HG03159 (cell line): Measurements from ENCODE around the gene AKAP8.
"Not testable (repeated sequence)": the region's sequence is repeated elsewhere in the genome, so short reads cannot be mapped to it uniquely, and the experiment has no call there.

ENCODE experiments used
- ATAC-seq: cut with Tn5 transposase; IDR thresholded peaks from one replicate; pipeline ENCODE4 v1.9.1; 2021; ENCODE audit warnings: mild to moderate bottlenecking, moderate library complexity; ENCODE audit not compliant: unreplicated experiment

AKAP8 gene

DNA sequence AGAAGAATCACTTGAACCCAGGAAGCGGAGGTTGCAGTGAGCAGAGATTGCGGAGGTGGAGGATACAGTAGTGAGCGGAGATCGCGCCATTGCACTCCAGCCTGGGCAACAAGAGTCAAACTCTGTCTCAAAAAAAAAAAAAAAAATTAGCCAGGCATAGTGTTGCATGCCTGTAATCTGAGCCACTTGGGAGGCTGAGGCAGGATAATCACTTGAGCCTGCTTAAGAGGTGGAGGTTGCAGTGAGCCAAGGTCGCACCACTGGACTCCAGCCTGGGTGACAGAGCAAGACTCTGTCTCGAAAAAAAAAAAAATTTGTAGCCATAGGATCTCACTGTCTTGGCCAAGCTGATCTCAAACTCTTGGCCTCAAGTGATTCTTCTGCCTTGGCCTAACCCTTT, 43.6 kb downstream of the AKAP8 start:
- not testable (repeated sequence) for ATAC-seq

DNA sequence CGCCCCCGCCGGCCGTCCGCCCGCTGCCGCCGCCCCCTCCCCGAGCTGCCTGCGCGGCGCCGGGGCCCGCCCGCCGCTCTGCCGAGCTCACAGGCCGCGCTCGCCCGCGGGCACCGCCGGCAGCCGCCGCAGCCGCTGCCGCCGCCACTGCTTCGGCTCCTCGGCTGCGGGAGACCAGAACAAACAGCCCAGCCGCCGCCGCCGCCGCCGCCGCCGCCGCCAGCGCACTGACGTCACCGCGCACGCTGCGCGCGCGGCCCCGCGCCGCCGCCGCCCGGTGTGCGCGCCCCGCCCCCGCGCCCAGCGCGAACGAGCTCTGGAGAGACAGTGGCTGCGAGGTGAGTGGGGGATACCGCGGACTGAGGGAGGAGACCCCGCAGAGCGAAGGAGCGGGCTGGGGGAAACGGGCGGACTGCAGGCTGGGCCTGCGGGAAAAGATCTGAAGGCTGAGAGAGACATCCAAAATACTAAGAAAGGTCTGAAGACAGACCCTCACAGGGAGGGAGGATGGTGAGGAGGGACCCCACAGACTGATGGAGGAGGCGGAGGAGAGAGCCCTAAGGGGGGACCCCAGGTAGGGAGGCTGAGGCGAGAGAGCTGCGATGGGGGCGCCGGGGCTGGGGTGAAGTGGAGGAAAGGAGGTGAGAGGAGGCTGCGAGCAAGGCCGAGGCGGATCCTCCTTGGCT, 47.1 kb downstream of the AKAP8 start, which contains the start of gene BRD4:
TSS of gene BRD4 (minus strand) at position 229 of the 686 bp plus-strand sequence. CDS start 59,440 bp downstream, outside the sequence.
- peak; percentile 50 for ATAC-seq

DNA sequence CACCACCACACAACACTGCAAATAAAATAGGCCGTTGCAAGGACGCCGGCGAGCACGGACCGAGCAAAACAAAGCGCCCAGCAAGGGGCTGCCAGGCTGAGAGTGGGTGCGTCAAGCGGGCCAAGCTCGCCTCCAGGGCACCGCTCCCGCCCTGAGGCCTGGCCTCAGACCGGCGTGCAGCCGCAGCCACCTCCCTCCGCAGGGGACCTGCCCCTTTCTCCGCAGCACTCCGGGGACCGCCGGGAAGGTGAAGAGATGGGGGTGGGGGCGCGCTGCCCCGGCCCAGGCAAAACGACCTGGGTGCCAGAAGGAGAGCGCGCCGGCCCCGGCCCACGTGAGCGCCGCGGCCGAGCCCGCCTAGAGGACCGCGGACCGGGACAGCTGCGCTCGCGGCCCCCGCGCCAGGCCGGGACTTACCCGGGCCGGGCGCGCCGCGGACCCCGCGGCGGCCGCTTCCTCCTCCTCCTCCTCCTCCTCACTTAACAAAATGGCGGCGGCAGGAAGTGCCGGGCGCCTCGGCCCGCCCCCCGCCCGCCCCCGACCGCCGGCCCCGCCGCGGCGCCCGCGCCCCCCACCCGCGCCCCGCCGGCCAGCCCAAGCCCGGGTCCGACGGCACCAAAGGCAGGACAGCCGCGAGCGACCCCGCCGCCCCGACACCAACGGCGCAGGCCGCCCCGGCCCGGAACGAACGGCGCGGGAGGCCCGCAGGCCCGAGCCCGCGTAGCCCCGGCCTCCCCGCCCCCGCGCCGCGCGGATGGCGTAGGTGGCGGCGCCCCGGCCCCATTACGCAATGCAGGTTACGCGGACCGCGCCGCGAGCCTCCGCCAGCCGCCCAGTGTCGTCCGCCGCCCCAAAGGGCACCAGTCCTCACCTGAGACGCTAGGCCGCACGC, 47.9 kb downstream of the AKAP8 start:
- ATAC-seq: peak; percentile 31

DNA sequence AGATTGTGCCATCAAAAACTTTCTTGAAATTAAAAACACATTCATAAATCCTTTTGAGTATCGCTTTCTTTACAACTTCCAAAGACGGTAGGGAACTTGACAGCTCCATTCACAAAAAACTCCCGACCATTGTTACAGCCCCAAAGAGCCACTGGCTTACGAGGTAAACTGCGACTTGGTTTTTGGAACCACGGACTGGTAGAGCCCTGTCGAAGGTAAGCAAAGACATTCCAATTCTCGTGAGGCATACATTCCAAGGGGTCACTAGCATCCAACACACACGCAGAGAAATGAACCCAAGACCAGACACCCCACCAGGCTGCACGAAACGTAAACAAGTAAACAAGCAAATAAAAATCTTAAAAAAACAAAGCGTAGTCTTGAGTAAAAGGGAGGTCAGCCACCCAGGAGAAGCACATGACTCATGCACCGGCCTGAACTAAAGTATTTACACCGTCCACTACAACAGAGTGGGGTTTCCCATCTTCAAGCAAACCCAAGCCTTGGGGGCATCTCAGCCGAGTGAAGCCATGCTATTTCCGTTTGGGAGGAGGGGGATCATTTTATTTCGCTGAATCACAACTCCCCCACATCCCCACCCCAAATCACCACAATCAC, 48.7 kb downstream of the AKAP8 start:
- ATAC-seq: no peak

DNA sequence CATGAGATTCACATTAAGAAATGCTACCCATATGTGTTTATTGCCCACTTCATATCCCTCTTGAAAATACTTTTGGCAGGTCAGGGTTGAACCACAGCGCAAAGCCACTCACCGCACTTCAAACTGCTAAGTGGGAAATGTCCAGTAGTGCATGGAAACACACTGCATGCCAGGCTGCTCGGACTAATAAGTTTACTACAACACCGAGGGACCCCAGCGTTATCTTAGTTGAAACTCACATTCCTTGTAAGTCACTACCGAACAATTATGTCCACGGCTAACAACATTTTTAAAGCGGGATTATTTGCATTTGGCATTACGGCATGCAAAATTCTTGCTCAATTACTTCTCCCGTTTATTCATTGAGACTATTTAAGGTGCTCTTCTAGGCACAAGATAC, 51.3 kb downstream of the AKAP8 start:
- ATAC-seq: no peak

DNA sequence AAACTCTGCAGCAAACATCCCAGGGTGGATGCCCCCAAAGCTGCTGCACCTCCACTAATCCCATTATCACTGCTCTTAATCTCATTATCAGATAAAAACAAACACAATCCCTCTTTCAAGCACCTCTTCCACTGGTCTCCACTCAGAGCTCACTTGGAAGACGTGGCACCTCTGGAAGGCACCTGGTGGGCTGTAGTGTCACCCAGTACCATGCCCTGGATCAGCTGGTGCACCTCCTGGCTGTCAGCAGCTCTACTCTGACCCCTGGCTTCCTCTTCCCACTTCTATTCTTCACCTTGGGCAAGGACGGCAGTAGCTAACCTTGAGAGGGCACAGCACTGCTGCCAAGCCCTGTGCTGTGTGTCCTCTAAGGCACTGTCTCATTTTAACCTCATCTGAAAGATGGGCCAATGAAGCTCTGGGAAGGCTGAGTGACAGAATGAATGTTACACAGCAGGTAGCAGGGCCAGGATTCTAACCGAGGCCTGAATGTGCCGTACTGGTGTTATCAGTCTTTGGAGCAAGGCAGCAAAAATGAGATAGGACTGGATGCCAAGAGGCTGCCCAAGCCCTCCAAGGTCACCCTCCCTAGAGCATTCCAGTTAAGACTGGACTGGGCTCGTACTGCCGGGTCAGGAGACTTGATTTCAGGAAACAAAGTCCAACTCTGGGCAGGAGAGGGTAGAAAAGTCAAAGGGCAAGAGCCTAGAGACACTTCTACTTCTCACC, 54.6 kb downstream of the AKAP8 start:
- no peak for ATAC-seq

DNA sequence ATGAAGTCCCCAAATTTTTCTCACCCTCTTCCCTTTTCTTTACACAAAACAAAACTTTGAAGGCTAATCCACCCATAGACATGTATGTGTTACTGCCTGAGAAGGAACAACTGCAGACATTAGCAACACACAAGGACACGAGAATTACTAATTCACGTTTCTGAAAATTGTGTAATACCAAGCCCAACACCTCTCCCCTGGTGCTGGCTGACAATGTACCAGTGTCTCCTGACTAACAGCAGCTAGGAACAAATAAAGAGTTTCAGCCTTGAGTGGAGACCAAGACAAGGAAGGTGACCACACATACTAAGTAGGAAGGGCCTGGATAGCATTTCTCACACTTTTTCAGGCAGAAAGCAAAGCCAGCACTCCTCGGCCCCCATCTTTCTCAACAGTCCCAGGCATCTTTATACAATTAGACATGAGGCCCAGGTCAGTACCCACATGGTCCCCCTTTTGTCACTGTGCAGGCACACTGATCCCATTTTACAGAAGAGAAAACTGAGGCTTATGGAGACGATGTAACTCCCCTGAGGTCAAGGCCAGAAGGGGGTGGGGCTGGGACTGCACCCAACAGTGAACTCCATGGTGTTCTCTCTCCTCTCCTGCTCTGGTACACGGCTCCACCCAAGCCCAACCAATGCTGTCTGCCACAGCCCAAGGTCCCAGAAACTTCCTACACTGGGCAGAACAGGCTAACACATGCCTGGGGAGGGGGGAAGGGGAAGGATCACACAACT, 55.9 kb downstream of the AKAP8 start:
- no peak for ATAC-seq

- no peak for ATAC-seq
Measured at GRCh38 chr19:15321739-15322138, 57.8 kb downstream of the AKAP8 start.

DNA sequence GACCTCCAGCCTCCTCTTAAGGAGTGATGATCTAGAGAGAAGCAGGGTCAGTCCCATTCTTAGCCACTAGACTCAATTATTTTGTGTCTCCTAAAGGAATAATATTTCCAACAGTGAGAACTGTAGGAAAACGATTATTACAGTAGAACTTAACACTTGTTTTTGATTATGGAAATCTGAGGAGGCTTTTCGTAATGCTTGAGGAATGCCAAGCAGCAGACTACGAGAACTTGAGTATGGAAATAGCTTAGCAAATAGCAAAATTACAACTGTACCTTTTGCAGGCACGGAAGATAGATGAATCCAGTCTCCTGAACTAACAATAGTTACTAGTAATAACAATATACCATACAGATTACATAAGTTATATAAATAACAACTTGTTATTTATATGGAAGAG, 59.5 kb downstream of the AKAP8 start:
- ATAC-seq: no peak

DNA sequence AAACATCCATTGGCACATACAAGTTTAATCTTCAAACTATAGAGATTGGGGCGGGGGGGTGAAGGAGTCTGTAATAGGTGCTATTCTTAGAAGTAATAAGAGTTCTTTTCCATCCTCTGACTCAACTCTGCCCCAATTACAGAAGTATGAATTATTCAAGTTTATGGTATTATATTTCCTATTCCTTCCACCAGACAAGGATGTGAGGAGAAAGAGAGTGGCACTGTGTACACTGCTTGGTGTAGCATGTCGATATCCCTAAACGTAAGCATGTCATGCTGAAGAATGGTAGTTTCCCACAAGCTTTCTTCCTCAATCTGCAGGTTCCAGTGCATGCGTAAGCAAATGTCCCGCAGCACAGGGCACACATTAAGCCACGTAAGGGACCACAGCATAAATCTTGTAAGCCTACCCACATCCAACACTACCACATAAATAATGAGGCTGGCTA, 61.3 kb downstream of the AKAP8 start:
- ATAC-seq: no peak

DNA sequence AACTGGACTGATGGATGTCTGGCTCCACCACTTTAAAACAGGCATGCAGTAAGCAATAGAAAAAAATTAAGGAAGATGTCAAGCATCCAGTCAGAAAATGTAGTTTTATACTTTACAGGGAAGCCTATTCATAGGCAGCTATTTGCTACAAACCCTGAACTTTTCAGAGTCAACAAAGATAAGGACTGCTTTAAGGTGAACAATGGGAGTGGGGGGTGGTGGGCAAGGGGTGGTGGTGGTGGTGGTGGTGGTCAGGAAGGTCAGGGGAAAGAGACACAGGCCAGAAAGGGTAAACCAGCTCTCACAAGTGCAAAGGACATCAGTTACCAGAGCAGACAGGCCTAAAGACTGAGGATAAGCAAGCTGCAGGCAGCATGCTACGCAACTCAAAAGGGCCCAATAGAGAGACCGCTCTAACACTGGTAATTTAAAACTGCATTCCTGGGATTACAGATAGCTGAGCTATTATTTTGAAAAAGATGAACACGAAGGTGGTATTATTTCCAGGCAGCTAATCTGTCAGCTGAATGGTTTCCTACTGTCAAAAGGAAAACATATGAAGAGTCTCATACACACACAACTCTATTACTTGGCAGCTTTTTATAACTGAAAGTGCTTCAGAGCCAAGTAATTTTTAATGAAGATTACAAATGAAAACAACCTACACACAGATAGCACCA, 62.1 kb downstream of the AKAP8 start:
- ATAC-seq: no peak

GRCh38 chr19:15316498-15316897, 63.1 kb downstream of the AKAP8 start:
- ATAC-seq: no peak

- ATAC-seq: no peak
Measured at GRCh38 chr19:15315101-15315500, 64.5 kb downstream of the AKAP8 start.

GRCh38 chr19:15313649-15314279, 65.8 kb downstream of the AKAP8 start:
- no peak for ATAC-seq

DNA sequence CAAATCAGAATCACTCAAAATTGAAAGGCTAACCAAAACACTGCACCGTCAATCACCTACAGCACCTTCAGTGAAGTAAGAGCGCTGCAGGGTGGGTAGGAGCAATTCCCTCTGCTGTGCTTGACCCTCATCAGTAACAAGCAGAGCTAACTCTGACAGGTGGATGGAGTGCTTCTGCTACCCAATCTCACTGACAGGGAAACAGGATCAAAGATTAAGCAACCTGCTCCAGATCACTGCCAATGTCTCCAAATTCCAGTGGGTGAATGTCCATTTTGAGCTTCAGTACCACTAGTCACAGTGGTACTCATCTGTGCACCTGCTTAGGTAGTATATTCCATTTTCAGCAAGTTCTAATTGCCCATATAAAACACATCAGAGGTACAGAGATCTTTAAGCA, 72.4 kb downstream of the AKAP8 start:
- ATAC-seq: no peak

DNA sequence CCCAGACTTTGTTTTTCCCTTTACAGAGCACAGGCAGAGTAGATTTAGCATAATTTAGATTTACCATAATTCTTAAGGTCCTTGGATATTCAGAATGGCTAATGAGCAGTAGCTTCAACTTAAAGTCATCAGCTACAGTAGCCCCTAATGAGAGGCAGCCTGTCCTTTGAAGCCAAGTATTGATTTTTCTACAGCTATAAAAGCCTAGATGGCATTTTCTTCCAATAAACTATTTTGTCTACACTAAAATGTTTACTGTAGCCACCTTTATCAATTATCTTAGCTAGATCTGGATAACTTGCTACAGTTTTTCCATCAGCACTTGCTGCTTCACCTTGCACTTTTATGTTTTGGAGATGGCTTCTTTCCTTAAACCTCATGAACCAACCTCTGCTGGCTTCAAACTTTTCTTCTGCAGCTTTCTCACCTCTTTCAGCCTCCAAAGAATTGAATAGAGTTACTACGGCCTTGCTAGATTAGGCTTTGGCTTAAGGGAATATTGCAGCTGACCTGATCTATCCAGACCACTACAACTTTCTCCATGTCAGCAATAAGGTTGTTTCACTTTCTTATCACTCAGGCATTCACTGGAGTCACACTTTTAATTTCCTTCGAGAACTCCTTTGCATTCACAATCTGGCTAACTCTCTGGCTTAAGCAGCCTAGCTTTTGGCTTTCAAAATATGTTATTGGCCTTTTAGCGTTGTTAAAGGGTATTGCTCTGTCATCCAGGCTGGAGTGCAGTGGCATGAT, 73.8 kb downstream of the AKAP8 start:
- ATAC-seq: no peak

DNA sequence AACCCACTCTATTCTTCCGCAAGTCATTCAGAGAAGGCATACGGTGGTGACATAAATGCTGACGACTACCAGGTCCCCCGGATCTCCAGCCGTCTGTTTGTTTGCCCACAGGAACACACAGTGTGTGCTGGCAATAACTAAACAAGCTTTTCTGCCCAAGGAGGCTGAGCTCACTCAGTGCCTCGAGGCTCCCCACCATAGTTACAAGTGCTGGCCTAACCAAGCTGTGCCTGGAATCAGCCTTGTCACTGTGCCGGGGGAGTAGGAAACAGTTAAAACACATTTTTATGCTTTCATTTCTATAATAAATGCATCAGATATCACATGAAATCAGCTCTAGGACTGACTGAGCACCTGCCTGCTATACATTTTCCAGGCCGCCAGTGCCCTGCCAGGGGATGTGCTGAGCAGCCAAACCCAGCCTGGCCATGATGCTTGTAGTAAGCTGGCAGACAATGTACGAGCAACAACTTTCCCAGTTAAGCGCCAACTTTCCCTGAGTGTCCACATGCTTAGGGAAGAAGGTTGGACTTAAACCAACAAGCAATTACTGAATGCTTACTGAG, 75.4 kb downstream of the AKAP8 start:
- ATAC-seq: no peak
